GM19043 (cell line): ENCODE data around the gene CAMTA1.

Experiments
- ATAC-seq: cut with Tn5 transposase; IDR thresholded peaks from one replicate; pipeline ENCODE4 v1.9.1; 2021; ENCODE audit warnings: low read depth; ENCODE audit not compliant: unreplicated experiment

CAMTA1 gene

DNA sequence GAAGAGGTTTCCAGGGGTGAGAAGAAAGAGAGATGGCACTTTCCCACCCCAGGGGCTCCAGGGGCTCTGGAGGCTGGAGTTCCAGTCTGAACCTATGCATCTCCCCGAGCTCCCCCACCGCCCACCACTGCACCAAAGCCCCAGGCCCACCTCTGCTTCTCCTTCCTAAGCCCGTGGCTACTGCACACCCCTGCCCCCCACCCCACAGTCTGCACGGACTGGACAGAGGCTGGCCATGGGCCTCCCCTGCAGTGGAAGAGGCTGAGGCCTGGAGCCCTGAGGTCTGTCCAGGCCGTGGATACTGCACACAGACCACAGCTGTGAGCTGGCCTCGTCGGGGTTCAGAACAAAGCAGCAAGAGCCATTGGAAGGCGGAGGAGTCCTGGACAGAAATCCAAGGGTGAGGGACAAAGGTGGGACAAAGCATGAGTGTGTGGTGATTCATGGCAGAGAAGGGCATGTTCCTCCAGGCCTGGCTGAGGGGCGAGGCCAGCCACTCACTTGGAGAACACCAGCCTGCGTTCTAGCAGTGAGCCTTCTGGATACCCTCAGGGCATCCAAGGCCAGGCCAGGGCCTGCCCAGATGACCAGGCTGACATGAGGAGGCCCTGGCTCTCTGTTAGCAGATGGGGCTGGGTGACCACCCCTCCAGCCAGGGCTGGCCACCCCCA, 741.1 kb downstream of the CAMTA1 start:
- ATAC-seq = no peak

DNA sequence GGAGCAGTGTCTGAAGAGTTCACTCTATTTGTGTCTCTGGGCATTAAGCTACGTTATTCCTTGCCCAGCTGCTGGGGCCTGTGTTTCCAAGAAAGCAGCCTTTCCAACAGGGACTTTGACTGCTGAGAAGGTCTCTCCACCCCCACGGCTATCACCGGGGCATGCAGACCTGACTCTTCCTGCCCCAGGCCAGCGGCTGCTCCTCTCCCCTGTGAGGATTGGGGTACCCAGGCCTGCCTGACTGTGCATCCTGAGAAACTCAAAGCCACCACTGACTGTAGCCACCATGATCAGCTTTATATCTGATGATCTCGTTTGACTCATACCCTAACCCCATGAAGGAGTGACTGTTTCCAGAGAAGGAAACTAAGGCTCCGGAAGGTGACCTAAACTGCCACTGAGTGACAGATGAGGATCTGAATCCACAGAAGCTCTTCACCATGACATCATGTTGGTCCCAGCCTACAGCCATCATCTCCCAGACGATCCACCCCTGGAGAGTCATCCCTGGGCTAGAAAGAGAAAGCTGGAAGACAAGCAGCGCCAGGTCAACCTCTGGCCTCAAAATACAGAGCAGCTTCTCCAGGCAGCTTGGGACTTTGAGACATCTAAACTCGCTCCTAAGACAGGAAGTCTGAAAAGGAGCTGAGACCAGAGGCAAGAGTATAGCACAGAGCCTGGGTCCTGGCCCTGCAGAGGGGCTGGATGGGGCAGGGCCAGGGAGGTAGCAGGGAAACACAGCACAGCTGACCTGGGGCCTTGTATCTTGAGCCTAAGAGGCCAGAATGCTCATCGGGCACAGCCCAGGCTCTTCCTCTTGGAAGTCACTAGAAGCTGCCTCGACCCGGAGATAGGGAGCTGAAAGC, 741.8 kb downstream of the CAMTA1 start:
- ATAC-seq = no peak

DNA sequence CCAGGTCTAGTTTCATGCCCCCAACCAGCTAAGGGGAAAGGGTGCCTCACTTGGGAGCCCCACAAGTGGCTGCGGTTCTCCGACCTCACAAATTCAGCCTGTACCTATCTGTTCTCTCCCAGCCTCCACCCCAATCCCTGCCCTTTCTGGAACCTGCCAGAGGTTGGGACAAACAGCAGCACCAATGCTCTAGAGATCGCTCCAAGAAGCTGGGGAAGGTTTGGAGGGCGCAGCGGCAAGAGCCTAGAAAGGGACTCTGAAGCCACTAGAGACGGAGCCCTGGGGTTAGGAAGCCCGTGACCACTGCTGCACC, 742.4 kb downstream of the CAMTA1 start:
- no peak for ATAC-seq

DNA sequence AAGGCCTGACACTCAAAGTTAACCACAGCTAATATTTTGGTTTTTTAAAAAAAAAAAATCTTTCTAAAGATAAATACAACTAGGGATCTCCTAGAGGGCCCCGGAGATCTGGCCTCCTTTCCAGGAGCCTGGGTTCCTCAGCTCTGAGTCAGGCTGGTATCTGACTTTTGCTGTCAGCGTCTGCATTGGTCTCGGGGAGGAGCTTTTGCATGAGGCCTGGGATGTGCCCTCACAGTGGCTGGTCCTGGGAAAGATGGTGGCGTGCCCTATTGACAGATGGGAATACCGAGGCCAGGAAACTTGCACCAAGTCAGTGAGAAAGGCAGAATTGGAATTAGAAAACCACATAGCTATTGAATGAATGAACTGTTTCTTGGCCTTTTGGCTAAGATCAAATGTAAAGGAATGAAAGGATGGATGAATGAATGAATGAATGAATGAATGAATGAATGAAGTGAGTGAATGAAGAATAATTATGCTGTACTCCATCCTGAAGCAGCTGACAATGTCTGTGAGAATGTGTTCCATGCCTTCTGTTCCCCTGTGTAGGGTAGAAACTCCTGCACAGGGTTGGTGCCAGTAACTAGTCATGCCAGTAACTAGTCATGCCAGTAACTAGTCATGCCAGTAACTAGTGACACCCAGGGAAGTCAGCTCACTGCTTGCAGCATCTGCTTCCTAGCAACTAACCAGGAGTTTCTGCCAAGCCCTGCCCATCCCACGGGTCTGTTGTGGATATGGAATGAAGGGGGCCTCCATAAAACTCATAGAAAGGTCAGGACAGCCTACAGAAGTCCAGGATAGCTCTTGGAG, 743.3 kb downstream of the CAMTA1 start:
- ATAC-seq = no peak

DNA sequence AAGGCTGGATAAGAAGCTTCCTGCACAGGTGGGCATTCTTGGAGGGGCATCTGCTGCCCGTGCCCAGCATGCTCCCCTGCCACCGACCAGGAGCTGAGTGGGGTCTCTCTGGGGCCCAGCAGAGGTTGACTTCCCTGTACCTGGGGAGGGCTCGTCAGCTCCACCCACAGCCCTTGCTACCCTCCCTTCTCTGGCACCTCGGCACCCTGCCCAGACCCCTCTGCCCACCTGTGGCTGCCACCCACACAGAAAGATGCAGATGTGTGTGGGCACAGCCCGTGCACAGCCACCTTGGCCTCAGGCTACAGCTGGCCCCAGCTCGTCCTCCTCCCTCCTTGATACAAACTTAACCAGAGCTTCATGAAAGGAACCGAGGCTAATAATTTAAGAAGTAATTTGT, 744.7 kb downstream of the CAMTA1 start:
- no peak for ATAC-seq

DNA sequence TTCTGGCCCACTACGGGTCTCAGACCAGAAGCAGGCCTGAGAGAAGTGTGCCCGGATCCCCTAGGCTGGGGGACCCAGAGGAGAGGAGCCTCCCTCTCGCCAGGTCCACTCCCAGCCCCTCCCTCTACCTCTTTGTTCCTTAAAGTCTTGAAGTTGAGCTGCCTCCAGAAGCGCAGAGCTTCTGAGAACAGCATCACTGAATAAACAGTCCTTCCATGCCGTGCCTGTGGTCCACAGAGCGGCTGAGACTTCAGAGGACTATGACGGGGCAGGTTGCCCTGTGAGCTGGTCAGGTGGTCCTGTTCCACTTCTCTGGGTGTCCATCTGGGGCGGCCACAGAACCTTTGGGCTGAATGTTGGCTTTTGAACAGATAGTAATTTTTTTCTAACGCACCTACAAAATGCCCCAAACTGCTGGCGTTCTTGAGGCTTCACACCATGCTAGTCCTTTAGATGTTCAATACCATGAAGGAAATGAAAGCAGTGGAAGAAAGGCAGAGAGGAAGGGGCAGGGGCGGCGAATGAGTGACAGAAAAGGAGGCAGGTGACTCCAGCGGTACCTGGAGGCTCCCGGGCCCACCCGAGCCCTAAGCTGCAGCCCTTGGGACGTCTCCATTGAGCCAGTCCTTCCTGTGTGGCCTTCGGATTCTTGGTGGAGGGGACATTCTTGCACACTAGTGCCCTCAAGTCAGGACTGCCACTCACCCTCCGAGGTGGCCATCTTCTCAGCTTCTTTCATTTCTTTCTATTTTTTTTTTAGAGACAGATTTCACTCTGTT, 746.5 kb downstream of the CAMTA1 start:
- no peak for ATAC-seq

DNA sequence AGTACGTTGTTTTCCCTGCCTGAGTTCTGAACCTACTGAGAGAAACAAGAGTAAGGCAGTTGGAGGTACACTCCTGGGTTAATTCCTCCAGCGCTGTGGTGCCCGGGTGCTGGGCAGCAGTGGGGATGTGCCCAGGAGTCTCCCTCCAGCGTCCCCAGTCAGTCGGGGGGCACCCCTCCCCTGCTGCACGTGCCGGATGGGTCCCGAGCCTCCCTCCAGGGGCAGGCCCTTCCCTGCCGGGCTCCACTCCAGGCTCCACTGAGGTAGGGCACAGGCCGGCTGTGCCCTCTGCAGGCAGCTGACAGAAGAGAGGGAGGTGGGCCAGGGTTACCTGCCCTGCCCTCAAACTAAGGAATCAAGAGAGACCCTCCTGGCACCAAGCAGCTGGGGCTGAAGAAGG, 747.8 kb downstream of the CAMTA1 start:
- ATAC-seq = no peak

DNA sequence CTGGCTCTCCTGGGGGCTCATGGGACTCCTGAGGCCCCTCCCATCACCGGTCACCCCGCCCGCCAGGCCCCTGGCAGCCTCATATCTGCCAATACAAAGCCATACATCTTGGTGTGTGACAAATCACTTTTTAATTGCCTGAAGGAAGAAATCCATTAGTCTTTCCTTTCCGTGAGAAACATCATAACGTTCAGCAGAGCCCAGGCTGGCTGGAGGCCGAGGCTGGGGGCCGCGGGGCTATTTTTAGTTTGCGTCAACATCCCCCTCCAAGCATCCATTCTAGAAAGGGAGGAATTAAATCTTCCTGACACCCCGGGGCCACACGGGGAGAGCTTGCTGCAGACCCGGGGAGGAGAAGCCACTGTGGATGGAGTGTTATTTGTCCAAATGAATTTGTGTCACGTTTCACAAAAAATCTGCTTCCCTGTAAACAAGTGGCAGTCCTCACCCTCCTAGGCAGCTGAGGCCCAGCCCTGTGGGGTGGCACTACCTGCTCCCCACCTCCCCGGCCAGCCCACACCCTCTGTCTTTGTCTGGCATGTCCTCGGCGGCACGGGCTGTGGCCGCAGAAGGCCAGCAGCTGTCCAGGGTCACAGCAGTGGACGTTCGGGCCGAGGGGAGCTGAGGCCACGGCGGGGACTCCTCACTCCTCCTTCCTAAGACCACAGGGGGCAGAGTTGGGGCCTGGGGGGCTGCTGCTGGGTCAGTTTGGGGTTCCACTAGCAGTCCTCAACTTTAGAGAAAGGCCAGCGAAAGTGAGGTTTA, 749.0 kb downstream of the CAMTA1 start:
- no peak for ATAC-seq

DNA sequence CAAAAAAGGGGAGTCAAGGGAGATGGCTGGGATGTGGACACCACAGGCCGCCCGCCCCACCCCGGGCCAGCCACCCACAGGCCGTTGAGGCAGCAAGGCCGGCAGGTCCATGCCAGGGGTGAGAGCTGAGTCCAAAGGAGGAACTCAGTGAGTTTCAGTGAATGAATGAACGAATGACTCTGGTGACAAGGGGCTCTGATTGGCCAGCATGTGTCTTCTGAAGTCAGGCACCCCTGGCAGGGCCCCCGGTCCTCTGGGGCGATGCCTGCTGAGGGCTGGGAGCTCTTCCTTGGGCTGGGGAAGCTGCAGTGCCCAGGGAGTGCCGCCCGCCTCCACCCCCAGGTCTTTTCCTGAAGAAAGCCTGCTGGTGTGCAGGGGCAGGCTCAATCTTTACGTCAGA, 749.8 kb downstream of the CAMTA1 start:
- ATAC-seq = no peak

DNA sequence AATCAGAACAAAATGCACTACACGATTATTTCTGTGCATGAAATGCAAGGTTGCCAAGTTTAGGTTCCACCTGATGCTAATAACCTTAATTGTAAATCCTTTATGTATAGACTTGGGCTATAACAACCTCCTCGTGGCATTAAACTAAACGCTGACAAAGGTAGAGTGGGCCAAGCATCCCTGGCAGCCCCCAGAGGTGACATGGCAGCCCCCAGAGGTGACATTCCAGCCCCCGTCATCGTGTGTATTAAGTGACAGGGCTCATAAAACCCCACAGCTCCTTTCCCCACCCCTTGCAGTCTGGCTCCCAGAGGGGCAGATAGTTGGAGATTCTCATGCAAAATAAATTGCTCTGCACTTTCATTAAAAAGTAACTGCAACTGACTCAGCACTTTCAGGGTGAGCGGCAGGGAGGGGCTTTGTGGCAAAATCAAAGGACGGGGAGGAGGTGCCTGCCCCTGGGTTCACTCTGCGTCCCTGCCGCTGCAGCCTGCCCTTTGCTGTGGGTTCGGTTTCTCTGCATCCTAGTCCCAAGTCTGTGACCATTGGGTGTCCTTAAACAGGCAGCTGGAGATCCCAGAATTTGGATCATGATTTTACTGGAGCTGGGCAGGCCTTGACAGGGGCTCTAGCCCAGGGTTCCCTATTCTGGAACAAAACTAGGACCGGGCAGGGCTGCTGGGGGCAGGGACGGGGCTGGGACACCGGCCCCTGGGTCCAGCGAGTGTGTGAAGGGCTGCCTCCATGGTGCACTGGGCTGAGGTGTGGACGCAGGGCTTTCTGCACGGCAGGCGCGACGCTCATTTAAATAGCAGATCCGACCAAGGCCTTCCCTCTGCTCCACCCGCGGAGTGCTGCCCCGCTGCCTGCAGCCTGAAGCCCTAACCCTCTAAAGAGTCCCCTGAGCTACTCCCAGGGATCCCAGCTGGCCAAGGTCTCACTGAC, 751.0 kb downstream of the CAMTA1 start:
- no peak for ATAC-seq

DNA sequence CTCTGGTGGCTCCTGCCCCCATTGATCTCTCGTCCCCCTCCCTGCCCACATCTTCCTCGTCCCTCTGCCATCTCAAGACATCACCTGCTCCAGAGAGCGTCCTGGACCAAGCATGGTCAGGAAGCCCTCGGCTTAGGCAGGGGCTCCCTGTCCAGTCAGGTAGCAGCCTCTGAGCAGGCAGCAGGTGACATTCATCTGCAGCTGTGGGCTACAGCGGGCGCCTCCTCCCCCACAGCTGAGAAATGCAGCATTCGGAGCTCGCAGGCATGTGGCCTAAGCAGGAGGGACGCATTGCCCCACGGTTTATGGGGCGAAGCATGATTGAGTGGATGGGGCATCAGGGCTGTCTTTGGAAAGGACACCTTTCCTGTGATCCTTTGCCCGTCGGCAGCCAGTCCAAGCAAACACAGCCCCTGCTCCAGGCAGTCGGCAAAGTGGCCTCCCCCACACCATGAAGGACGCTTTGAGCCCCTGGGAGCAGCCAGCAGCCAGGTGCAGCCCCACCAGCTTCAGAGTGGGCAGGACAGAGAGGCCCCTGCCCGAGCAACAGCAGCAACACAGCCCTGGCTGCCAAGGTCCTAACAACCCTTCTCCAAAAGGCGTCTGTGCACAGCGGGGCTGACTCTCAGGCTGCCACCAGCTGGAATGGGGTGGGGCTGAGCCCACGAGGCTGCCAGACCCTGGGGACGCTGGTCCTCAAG, 751.8 kb downstream of the CAMTA1 start:
- ATAC-seq = no peak

DNA sequence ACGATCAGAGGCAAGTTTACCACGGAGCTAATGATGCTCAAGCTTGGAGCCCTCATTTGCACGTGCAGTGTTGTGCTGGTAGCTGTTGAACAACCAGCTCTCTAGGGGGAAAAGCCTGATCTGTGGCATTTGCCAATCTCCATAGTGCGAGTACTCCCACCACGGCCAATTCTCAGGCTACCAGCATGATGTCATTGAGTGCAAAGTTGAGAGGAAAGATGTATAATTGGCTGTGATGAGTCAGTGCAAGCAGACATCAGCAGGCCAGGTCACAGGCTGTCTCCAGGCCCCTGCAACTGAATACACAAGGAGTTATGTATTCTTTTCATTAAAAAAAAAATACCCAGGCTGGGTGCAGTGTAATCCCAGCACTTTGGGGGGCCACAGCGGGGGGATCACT, 752.8 kb downstream of the CAMTA1 start:
- ATAC-seq = no peak

DNA sequence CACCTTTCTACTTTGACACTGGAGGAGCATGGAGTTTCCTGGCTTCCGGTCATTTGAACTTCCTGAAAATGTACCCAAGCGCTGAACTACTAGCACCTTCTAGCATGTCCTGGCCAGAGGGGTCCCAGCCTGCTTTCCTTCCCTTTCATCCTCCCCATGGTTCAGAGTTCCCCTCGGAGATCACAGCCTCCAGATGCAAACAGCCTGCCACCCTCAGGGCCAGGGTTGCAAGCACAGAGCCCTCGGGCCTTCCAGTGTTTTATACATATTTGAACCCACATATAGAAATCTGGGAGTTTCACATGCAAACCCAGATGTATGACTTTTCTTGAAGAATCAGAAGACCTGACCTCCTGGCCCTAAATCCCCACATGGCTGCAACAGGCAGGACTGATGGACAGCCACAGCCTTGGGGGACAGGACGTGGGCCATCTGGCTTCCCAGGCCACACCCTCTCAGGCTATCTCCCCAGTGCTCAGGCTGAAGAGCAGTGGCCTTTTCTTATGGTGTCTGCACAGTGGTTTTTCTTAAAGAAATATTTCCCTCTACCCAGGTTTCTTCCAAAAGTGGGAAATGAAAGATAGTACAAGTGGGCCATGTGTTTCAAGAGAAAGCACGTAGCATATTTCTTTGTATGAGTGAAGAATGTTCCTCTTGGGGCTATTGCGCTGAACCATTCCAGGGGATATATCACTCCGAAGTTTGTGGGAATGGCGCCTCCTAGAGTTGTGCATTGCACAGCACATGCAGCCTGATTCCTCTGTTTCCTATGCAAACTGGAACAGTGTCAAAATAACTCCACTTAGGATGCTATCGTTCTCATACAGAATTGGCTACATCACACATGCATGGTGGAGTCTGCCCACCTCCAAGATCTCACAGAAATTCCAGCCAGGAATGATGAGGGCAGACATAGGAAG, 753.9 kb downstream of the CAMTA1 start:
- no peak for ATAC-seq

DNA sequence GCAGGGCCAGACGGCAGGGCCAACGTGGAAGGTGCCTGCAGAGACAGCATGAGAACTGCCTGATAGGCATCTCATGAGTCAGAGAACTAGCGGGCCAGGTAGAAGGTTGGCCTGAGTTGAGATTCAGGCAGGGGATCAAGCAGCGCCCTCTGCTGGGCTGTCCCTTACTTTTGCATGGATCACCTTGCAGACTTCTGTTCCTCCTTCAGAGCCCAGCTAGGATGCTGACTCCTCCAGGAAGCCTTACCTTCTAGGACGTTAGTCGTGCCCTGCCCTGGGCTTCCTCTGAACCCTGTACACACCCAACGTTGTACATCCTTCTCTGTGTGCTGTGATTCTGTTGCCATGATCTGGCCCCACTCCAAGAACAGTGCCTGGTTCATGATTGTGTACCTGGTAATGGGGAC, 754.5 kb downstream of the CAMTA1 start:
- ATAC-seq = no peak

DNA sequence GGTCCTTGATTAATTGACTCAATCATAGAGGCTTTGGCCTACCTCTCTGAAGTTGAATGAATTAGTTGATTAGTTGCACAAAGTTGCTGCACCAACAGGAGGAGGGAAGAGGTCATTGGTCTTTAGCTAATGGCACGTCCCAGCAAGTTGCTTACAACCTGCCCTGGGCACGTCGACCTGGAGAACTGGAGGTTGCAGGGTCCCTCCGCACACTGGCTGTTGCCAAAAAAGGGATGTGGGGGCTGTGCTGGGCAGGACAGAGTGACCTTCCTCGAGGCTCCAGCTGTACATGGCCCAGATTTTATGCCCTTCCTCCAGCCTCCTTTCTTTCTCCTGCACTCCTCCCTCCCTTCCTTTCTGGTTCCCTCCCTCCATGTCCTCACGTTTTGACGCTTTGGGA, 755.6 kb downstream of the CAMTA1 start:
- ATAC-seq = no peak

DNA sequence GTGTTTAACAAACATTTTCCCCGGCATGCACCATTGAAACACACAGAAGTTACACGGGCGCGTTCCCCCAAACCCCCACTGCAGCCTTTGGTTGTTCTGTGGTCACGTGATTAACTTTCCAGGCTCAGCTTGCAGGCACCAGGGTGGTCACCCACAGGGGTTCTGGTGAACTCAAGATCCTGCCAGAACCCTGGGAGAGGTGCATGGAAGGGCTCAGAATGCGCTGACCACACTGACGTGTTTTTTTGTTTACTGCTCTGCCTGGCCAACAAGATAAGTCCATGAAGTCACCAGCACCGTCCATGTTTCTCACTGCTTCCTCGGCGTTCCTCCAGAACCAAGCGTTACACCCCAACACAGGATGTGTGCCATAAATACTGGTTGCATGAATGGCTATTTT, 756.4 kb downstream of the CAMTA1 start:
- ATAC-seq = no peak

DNA sequence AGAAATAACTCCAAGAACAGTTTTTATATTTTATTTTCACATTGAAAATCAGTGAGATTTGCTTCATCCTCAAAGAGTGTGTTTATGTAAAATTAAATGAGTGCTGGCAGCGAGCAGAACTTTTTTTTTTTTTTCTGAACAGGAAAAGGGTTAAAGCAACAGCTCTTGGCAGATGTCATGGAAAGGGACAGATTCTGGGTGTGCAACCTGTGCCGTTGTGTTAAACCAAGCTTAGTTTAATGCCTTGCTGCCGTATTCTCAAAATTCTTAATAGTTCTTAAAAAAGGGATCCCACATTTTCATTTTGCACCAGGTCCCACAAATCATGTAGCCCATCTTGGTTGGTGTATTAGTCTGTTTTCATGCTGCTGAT, 758.5 kb downstream of the CAMTA1 start:
- ATAC-seq = no peak
